Breast epithelium (tissue), 3 donors: ENCODE results near the gene GPR37.

Experiments used
- CTCF ChIP-seq, 3 donors: fragments of 450-650 bp; IDR thresholded peaks; one replicate each; pipeline ENCODE4 v1.5.1; 2016 to 2017; ENCODE audit warnings: antibody characterized with exemption in 3 of 3, mild to moderate bottlenecking in 3 of 3, moderate library complexity in 3 of 3
- POLR2A ChIP-seq: fragments of 450-650 bp; IDR thresholded peaks from one replicate; pipeline ENCODE4 v1.6.1; 2016; ENCODE audit warnings: antibody characterized with exemption, mild to moderate bottlenecking, moderate library complexity

- TF ChIP-seq CTCF (IDR thresholded peaks at IDR 0.05) (no peak), POLR2A (no peak)
These were observed 10.9 kb downstream of the GPR37 start for GRCh38 chr7:124754576-124755268.
